A549 (cell line): ENCODE data around the gene DACT3. TPM values are rescaled to one million over a fixed set of nuclear protein-coding genes. Genes with fewer than 3 reads are reported as not detected.
A peak's percentile ranks its signal among the peaks of the same experiment; 100 is the strongest.

ENCODE experiments used
- ATAC-seq, 2 experiments: fragments of 200-7000 bp in 1 of 2; fragments of >200 bp in 1 of 2; cut with Nextera tagmentation in 1 of 2; cut with Tn5 transposase in 1 of 2; 3 replicates each; pipeline versions ENCODE4 v1.8.0 to v1.9.1; 2018 to 2020; ENCODE audit warnings: mild to moderate bottlenecking in 1 of 2, moderate library complexity in 1 of 2
- CTCF ChIA-PET: fragments of 300-600 bp; sonication (Branson Sonifier 250); formaldehyde crosslinking; extraction: SDS; loops from one replicate; lab custom pipeline; 2021; ENCODE audit warnings: antibody characterized with exemption, inconsistent platforms; lab: Yijun Ruan, JAX
- POLR2A ChIA-PET: fragments of 350-600 bp; formaldehyde crosslinking; extraction: SDS; loops from one replicate; lab custom pipeline; 2021; ENCODE audit warnings: antibody characterized with exemption, inconsistent platforms; lab: Yijun Ruan, JAX
- DNase-seq, 2 experiments: peaks; one replicate each; pipeline versions ENCODE4 v3.0.0 to v3.0.0-alpha.2; 2011 to 2016; ENCODE audit warnings: low read depth in 1 of 2, low spot score in 1 of 2
- FAIRE-seq: peaks from 2 replicates; lab custom pipeline; 2011; peaks lifted over from hg19 to GRCh38; lab: Jason Lieb, UNC
- H3K27ac ChIP-seq, 2 experiments: fragments of >200 bp; sonication (Bioruptor Twin); formaldehyde crosslinking; 3 replicates each; pipeline ENCODE4 v1.5.1; 2016 to 2017
- H3K4me1 ChIP-seq: fragments of >200 bp; sonication (Bioruptor Twin); formaldehyde crosslinking; 3 replicates; pipeline ENCODE4 v1.6.1; 2016
- H3K4me2 ChIP-seq: fragments of >200 bp; sonication (Bioruptor Twin); formaldehyde crosslinking; 3 replicates; pipeline ENCODE4 v1.6.1; 2016
- H3K4me3 ChIP-seq: fragments of >200 bp; sonication (Bioruptor Twin); formaldehyde crosslinking; 3 replicates; pipeline ENCODE4 v1.5.1; 2016
- H3K9me3 ChIP-seq: fragments of >200 bp; sonication (Bioruptor Twin); formaldehyde crosslinking; 3 replicates; pipeline ENCODE4 v1.6.1; 2016
- BHLHE40 ChIP-seq: IDR thresholded peaks from 2 replicates; pipeline ENCODE4 v1.6.1; 2012; ENCODE audit warnings: low read depth, low read length, inconsistent platforms
- CBX8 ChIP-seq: fragments of 200-600 bp; sonication (generic); IDR thresholded peaks from 2 replicates; pipeline ENCODE4 v1.6.1; 2016
- ESRRA ChIP-seq: fragments of 150-350 bp; IDR thresholded peaks from 2 replicates; pipeline ENCODE4 v1.6.1; 2014; ENCODE audit warnings: mild to moderate bottlenecking, low read length, borderline replicate concordance
- FOSB ChIP-seq: fragments of 250-450 bp; sonication (Bioruptor Pico); IDR thresholded peaks from 2 replicates; pipeline ENCODE4 v1.5.0; 2020; ENCODE audit warnings: mild to moderate bottlenecking, moderate library complexity
- FOSL2 ChIP-seq, 2 experiments: fragments of 450-650 bp in 1 of 2; fragments of >200 bp in 1 of 2; sonication (Bioruptor Twin) in 1 of 2; formaldehyde crosslinking; IDR thresholded peaks; 2 replicates each; pipeline versions ENCODE4 v1.5.0 to v1.6.1; 2016 to 2020; ENCODE audit warnings: mild to moderate bottlenecking in 1 of 2, moderate library complexity in 1 of 2
- GATA3 ChIP-seq: IDR thresholded peaks from 2 replicates; pipeline ENCODE4 v1.6.1; 2012; ENCODE audit warnings: borderline replicate concordance
- HDAC2 ChIP-seq: fragments of 200-600 bp; sonication (generic); IDR thresholded peaks from 2 replicates; pipeline ENCODE4 v1.6.1; 2016
- HEYL ChIP-seq: fragments of 250-450 bp; sonication (Bioruptor Pico); IDR thresholded peaks from 2 replicates; pipeline ENCODE4 v1.8.0; 2021; ENCODE audit warnings: mild to moderate bottlenecking, moderate library complexity
- HOXA7 ChIP-seq: fragments of 250-450 bp; sonication (Bioruptor Pico); IDR thresholded peaks from 2 replicates; pipeline ENCODE4 v1.5.0; 2020; ENCODE audit warnings: mild to moderate bottlenecking, moderate library complexity
- JUN ChIP-seq, 2 experiments: fragments of >200 bp; sonication (Bioruptor Twin); formaldehyde crosslinking; IDR thresholded peaks; 2 replicates in 1 of 2; 3 replicates in 1 of 2; pipeline ENCODE4 v1.6.1; 2016 to 2017
- JUNB ChIP-seq: fragments of >200 bp; sonication (Bioruptor Twin); formaldehyde crosslinking; IDR thresholded peaks from 2 replicates; pipeline ENCODE4 v1.6.1; 2016
- MAFK ChIP-seq: fragments of 450-650 bp; IDR thresholded peaks from 2 replicates; pipeline ENCODE4 v1.6.1; 2014; ENCODE audit not compliant: partially characterized antibody
- MAZ ChIP-seq: fragments of 150-350 bp; IDR thresholded peaks from 2 replicates; pipeline ENCODE4 v1.6.1; 2014; ENCODE audit warnings: antibody characterized with exemption, low read depth, low read length, borderline replicate concordance
- MYC ChIP-seq: IDR thresholded peaks from 2 replicates; pipeline ENCODE4 v1.6.1; 2012; ENCODE audit warnings: mild to moderate bottlenecking, inconsistent platforms, low read length, improper control_type of control experiment, borderline replicate concordance
- NPAS2 ChIP-seq: fragments of 250-450 bp; sonication (Bioruptor Pico); IDR thresholded peaks from 2 replicates; pipeline ENCODE4 v1.8.0; 2022; ENCODE audit warnings: mild to moderate bottlenecking, moderate library complexity, borderline replicate concordance
- NR3C1 ChIP-seq: fragments of >200 bp; sonication (Bioruptor Twin); formaldehyde crosslinking; IDR thresholded peaks from 3 replicates; pipeline ENCODE4 v1.6.1; 2017
- PHF8 ChIP-seq: fragments of 200-600 bp; sonication (generic); IDR thresholded peaks from 2 replicates; pipeline ENCODE4 v1.6.1; 2016; ENCODE audit warnings: low read depth, mild to moderate bottlenecking, antibody characterized with exemption, moderate library complexity, borderline replicate concordance
- POLR2A ChIP-seq: IDR thresholded peaks from 2 replicates; pipeline ENCODE4 v1.6.1; 2012; ENCODE audit warnings: mild to moderate bottlenecking, low read length
- POLR2AphosphoS2 ChIP-seq: conservative IDR thresholded peaks from 2 replicates; pipeline ENCODE4 v1.6.1; 2012; ENCODE audit warnings: low read length, improper control_type of control experiment, inconsistent platforms
- RAD21 ChIP-seq, 2 experiments: fragments of >200 bp in 1 of 2; sonication (Bioruptor Twin) in 1 of 2; formaldehyde crosslinking in 1 of 2; IDR thresholded peaks in 1 of 2; conservative IDR thresholded peaks in 1 of 2; 2 replicates in 1 of 2; 3 replicates in 1 of 2; pipeline ENCODE4 v1.6.1; 2012 to 2018; ENCODE audit warnings: inconsistent platforms in 1 of 2
- RCOR1 ChIP-seq: fragments of 150-350 bp; IDR thresholded peaks from 2 replicates; pipeline ENCODE4 v1.6.1; 2014; ENCODE audit warnings: antibody characterized with exemption, low read length, low read depth
- RFX5 ChIP-seq: fragments of 450-650 bp; IDR thresholded peaks from 2 replicates; pipeline ENCODE4 v1.7.1; 2014; ENCODE audit warnings: antibody characterized with exemption, mild to moderate bottlenecking, moderate library complexity
- SMC3 ChIP-seq: fragments of >200 bp; sonication (Bioruptor Twin); formaldehyde crosslinking; IDR thresholded peaks from 3 replicates; pipeline ENCODE4 v1.6.1; 2018; ENCODE audit warnings: inconsistent platforms
- USF2 ChIP-seq: fragments of 450-650 bp; IDR thresholded peaks from 2 replicates; pipeline ENCODE4 v1.6.1; 2014; ENCODE audit warnings: antibody characterized with exemption
- ZSCAN20 ChIP-seq: fragments of 250-450 bp; sonication (Bioruptor Pico); IDR thresholded peaks from 2 replicates; pipeline ENCODE4 v1.8.0; 2022; ENCODE audit warnings: mild to moderate bottlenecking, moderate library complexity
- WGBS: methylation state at CpG from one replicate; pipeline ENCODE4 v1.1.6; 2017; ENCODE audit errors: missing lambda C conversion rate; 5-methylcytosine and 5-hydroxymethylcytosine counted together
- polyA plus RNA-seq, 4 experiments: library from polyadenylated mRNA; depleted of rRNA in 3 of 4; stranded (reverse); fragments of >200 nt; fragmentation: RNase III in 1 of 4; extraction: RNeasy Plus Mini Kit Qiagen cat#74134 plus additional on column Dnase treatment in 1 of 4; gene quantifications; 2 replicates in 3 of 4; 3 replicates in 1 of 4; pipeline ENCODE4 v1.2.3, GENCODE V29; 2011 to 2017
- TF ChIP-seq, protein P1 (sequence below): IDR thresholded peaks from 2 replicates; pipeline ENCODE4 v1.6.1; 2012; ENCODE audit warnings: low read depth, borderline replicate concordance
- TF ChIP-seq, protein P2 (sequence below): IDR thresholded peaks from 2 replicates; pipeline ENCODE4 v1.6.1; 2012

The DACT3 gene
- polyA plus RNA-seq, 2 of the 4 experiments (the other 2 are of a cell fraction): 0.32 to 0.36 TPM

DNA sequence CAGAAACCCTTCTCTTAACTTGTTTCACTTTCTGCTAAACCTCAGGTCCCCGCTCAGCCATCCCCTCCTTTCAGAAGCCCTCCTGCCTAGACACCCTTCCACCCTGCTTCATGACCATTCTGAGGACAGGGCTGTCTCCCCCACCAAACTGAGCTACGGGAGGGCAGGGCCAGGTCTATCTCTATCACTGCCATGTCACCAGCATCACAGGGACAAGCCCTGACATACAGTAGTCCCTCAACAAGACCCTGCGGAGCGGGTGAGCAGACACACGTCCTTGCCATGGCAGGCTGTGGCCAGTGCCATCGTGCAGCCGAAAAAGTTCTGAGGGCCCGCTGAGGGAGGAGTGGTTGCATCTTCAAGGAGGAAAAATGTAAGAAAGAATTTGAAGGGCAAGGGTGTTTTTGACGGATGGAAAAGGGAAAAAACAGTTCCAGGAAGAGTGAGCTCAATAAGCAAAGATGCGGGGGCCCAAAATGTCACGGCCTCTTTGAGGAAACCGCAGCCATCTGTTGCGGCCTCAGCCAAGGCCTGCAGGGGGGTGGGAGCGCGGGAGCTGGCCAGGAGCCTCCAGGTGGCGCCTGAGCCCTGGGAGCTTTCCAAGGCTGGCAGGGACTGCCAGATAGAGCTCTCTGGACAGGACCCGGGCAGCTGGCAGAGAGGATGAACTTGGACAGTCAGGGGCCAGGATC lies 44.2 kb downstream of the DACT3 start (continued):
- TF ChIP-seq NPAS2 (CRISPR knock-in tag) (no peak), JUNB (no peak), CBX8 (no peak), HDAC2 (no peak), SMC3 (peak; percentile 76), MYC (no peak), RAD21 (conservative IDR thresholded peaks at IDR 0.05 in 1 of 2, IDR thresholded peaks at IDR 0.05 in 1 of 2) (peak; percentile 62 to 69), POLR2AphosphoS2 (no peak), MAFK (no peak), ESRRA (no peak), GATA3 (no peak), USF2 (no peak)
- TF ChIP-seq, protein P1, sequence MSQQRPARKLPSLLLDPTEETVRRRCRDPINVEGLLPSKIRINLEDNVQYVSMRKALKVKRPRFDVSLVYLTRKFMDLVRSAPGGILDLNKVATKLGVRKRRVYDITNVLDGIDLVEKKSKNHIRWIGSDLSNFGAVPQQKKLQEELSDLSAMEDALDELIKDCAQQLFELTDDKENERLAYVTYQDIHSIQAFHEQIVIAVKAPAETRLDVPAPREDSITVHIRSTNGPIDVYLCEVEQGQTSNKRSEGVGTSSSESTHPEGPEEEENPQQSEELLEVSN: no peak
- TF ChIP-seq, protein P2, sequence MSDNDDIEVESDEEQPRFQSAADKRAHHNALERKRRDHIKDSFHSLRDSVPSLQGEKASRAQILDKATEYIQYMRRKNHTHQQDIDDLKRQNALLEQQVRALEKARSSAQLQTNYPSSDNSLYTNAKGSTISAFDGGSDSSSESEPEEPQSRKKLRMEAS: 0 out of 2 replicates have a peak, but pooled peaks have one; percentile 22

GRCh38 chr19:46615966-46616365 lies 45.0 kb downstream of the DACT3 start:
- DNase-seq (no peak), ATAC-seq (no peak), FAIRE-seq (no peak)
- ChIA-PET POLR2A (no interaction called here), CTCF (interaction anchor here (0.7 to 34.1 kb wide), 16 partner anchors 8 to 307 kb away, joined by 3 to 737 read pairs (median 5); partner anchors contain the start of genes CALM3, DACT3, GNG8 and PTGIR)
- 56% methylated on average over 10 of the region's 10 CpGs for WGBS
- 0 out of 3 replicates have a peak, but pooled peaks cover 8% of the 10 kb centered on the region for H3K4me1 ChIP-seq
- no peak overlapping the region for H3K4me2 ChIP-seq
- no peak overlapping the region for H3K4me3 ChIP-seq
- TF ChIP-seq FOSL2 (IDR thresholded peaks at IDR 0.05) (no peak), FOSL2 (CRISPR knock-in tag; IDR thresholded peaks at IDR 0.05) (no peak), HOXA7 (CRISPR knock-in tag) (no peak), MAFK (no peak), MAZ (no peak), RCOR1 (no peak), JUN (IDR thresholded peaks at IDR 0.05) (no peak), MYC (no peak), GATA3 (no peak), HEYL (CRISPR knock-in tag) (no peak), BHLHE40 (no peak), HDAC2 (no peak), FOSB (no peak), ZSCAN20 (no peak), JUNB (no peak), NR3C1 (no peak), RFX5 (no peak), PHF8 (no peak), POLR2A (no peak)
- H3K27ac ChIP-seq: no peak overlapping the region
- no peaks in the 10 kb centered on the region for H3K9me3 ChIP-seq
